Left lobe of liver (tissue), 2 donors: ENCODE results near the gene IRAK3. TPM values are rescaled to one million over a fixed set of nuclear protein-coding genes. Genes with fewer than 3 reads are reported as not detected.

Source experiments
- ATAC-seq: fragments of 200-7000 bp; cut with Tn5 transposase; one replicate; pipeline ENCODE4 v1.9.1; 2020; ENCODE audit warnings: mild to moderate bottlenecking, moderate library complexity
- DNase-seq: peaks from one replicate; pipeline ENCODE4 v3.0.0-alpha.2; 2020; ENCODE audit warnings: low spot score
- total RNA-seq: library from RNA; stranded (reverse); gene quantifications from one replicate; pipeline ENCODE4 v1.2.1, GENCODE V29; 2021
- donor health status: DM: no; HTN: no; CAD: no; lungs with moderate emphysema.
- donor health status: DM: no; HTN: yes; CAD: no.

Gene IRAK3, protein sequence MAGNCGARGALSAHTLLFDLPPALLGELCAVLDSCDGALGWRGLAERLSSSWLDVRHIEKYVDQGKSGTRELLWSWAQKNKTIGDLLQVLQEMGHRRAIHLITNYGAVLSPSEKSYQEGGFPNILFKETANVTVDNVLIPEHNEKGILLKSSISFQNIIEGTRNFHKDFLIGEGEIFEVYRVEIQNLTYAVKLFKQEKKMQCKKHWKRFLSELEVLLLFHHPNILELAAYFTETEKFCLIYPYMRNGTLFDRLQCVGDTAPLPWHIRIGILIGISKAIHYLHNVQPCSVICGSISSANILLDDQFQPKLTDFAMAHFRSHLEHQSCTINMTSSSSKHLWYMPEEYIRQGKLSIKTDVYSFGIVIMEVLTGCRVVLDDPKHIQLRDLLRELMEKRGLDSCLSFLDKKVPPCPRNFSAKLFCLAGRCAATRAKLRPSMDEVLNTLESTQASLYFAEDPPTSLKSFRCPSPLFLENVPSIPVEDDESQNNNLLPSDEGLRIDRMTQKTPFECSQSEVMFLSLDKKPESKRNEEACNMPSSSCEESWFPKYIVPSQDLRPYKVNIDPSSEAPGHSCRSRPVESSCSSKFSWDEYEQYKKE
- total RNA-seq, result 1.7 TPM

DNA sequence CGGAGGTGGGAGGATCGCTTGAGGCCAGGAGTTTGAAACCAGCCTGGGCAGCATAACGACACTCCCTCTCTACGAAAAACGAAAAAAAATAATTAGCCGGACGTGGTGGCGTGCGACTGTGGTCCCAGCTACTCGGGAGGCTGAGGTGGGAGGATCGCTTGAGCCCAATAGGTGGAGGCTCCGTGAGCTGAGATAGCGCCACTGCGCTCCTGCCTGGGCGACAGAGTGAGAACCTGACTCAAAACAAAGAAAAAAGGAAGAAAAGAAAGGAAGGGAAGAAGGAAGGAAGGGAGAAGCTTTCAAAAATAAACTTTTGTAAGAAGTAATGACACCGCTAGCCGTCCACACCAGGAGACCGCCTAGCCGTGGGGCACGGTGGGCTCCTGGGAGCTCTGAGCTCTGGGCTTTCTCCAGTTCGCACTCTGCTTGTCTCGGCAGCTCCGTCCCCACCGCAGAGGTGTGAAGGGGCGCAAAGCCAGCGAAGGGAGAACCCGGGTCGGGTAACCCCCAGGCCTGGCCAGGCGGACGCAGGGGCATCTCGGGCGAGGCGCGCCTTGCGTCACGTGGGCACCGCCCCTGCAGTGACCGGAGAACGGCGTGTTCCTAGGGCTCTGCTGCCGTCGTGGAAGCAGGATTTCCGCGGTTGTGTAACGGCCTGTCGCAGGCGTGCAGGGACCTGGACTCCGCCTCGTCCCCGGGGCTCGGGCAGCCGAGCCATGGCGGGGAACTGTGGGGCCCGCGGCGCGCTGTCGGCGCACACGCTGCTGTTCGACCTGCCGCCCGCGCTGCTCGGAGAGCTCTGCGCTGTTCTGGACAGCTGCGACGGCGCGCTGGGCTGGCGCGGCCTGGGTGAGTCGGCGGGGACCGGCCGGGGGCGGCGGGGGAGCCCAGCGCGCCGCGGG lies at the start of gene IRAK3:
TSS of gene IRAK3 (plus strand) at position 631 of the 902 bp plus-strand sequence. CDS start at position 717, 86 bp downstream.
- peak; percentile 74 for DNase-seq

DNA sequence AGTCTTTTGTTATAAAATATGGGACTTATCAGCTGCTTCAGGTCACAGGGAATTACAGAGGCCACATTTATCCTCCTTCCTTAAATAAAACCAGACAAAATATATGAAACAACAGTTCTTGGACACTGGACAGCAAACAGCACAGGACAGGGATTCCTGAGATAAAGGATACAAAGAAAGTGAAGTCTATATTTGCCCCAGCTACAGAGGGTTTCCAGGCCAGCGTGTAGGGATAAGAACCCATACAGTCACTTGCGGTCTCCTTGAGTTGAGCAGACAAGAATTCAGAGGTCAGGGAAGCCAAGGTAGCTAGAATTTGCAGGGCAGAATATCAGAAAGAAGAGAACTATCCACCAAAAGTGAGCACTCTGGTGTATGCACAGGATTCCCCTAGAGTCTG lies 49.7 kb upstream of the IRAK3 start:
- no peak for DNase-seq
- no peak for ATAC-seq

More for the DNA sequence above, at the start of gene IRAK3:
- ATAC-seq, result peak; percentile 88

DNA sequence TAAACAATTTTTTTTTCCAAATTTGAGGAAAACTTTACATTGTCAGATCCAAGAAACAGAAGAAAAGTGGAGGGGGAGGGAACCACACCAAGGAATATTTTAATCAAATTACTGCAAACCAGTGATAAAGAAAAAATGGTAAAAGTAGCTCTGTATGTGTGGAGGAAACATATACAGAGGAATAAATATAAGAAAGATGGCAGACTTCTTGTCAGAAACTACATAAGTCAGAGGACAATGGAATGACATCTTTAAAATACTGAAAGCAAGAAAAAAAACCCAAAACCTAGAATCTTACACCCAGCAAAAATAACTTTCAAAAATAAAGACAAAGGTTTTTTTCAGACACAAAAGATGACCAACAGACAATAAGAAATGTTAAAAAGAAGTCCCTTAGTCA lies 48.3 kb upstream of the IRAK3 start:
- DNase-seq (no peak), ATAC-seq (no peak)

DNA sequence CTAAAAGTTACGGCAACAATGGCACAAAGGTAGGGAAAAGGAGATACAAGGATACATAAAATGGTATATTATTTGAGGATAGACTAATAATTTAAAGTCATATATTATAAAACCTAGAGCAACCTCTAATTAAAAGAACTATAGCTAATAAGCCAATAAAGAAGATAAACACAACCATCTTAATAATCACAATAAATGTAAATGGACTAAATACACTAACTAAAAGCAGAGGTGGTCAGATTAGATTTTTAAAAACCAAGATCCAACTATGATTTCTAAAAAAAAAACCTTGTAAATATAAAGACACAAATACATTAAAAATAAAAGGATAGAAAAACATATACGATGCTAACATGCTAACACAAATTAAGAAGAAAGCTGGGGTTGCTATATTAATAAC lies 47.7 kb upstream of the IRAK3 start:
- ATAC-seq (no peak), DNase-seq (no peak)

DNA sequence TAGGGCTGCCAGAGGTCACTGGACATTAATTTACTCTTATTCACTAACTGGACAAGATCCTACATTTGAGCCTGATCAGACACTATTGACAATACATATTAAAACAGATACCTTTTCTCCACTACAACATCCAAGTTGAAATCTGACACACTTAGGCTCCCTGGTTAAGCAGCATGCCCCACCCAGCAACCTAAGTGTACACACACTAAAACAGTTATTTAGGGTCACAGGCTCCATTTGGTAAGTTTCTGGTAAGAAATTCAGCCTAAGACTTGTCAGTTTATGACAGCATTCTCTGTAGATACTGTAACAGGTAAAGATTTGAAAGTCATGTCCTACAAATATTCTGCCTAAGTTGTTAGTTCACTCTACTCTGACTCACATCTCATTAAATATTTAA lies 46.2 kb upstream of the IRAK3 start:
- DNase-seq (no peak), ATAC-seq (no peak)

DNA sequence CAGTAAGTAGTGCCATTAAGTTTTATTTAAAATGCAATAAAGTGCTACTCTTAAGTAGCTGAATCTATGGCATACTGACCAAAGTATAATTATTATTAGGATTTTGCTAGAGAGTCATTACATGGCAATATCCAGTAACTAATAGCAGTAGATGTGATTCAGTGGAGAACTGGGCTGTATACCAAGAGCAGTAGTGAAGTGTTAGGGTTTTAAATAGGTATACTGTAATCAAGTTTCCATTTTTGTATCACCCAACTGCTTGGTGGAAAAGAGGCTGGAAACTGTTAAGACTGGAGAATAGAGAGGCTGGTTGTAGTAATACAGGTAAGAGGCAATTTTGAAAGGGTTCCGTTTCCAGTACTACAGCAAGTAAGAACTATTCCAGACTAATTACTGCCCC lies 45.1 kb upstream of the IRAK3 start:
- DNase-seq, result no peak
- ATAC-seq, result no peak

DNA sequence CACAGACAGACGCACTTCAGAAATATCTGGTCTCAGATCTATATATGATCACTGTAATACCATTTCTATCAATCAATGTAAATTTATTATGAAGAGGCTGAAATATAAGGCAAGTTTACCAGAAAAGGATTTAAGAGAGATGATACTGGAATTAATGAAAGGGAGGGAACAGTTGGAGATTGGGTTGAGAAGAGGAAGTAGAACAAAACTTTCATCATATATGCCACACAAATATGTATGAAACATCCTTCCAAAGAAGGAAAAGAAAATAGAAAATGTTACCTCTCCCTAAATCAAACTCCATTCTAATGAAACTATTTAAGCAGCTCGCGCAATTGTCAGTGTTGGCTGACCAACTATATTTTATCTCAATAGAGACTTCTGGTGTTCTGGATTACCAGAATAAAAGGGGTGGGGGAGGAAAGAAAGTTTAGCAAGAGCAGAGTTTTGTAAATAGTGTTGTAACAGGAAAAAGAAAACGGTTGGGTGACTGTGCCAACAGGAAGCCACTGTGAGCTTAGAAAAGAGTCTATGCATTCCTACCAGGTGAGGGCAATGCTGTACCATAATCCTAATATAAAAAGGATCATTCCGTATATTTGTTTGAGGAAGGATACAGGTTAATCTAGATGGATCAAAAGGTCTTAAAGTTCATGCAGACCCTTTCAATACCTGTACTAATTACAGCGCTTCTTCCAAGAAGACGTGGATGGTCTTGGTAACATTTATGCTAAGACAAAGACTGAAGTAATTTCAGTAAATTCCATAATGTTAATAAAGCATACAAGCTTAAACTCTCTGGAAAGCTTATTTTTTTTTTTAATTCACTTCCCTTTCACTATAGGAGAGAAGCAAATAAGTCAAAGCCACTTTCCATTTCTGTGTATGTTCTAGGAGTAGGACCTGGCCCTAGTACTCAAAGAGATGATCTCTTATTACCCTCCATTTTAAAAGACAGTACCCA lies 43.9 kb upstream of the IRAK3 start:
- ATAC-seq, result peak; percentile 99
- DNase-seq, result peak; percentile 66

DNA sequence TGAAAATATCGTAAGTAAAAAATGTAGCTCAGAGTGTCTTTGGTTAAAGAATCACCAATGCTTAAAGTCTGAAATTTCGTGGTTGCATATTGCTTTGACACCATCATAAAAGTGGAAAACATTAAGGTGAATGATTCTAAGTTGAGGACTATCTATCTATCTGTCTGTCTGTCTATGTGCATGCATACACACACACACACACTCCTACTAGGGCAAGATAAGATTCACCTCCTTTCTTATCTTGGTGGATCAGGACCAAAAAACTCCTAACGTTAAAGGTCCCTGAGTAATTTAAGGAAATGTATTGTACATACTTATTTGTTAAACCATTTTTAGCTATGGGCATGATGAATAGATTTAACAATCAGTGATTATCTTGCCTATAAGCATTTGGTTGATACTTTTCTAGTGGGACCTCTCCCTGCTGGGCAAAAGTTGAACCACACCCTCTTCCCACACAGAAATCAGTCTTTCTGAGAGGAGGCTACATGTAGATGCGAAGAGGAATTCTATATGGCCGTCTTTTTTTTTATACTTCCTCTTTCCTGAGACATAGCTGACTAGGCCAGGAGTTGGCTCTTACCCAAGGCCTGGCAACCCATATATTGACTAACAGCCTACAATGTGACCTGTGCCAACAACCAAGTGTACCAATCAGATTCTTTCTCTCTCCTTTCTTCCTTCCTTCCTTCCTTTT lies 39.2 kb upstream of the IRAK3 start:
- ATAC-seq (peak; percentile 39), DNase-seq (no peak)

DNA sequence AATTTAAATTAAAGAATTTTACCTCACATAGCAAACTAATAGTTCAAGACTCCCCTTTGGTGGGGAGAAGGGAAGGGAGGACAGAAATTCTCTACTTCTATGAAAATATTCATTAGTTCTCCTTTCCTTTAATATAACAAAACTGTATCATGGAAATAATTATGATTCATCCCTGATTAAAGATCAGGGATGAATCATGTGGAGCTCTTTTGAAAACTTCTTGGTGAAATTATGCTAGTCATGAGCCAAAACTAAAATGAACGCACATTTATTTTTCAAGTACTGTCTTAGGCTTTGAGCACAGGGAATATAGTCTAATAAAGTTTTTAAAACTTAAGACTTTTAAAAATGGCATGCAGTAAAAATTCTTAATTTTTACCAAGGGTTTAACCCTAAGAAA lies 36.3 kb upstream of the IRAK3 start:
- ATAC-seq, result no peak
- DNase-seq, result no peak

DNA sequence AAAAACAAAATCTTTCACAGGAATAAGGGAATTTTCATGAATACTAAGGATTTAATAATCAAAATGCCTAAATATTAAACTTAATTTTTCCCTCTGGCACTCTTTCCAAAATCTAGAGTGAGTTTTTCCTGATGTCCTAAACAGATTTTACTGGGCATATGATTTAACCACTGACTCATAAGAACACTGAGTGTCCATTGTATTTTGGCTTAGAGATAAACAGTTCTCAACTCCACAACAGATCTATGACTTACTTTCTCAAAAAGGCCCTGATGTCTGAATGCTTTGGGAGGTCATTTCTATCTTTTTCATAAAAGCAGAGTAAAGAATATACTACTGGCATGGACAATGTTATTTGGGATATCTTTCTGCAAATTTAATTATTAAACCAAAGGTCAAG lies 34.2 kb upstream of the IRAK3 start:
- DNase-seq (no peak), ATAC-seq (no peak)

DNA sequence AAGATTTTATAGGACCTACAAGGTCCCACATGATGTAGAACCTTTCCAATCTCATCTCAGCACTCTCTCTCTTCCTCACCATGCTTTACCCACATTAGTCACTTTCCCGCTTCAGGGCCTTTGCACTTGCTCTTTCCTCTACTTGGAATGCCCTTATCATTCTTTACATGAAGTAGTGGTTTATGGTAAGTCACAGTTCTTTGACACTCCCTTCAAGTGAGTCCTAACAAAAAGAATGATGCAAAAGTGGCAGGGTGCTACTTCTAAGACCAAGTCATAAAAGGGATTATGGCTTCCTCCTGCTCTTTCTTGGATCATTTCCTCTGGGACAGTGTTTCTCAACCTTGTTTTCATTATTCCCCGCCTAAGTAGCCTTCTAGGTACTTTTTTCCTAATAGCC lies 32.4 kb upstream of the IRAK3 start:
- ATAC-seq (no peak), DNase-seq (no peak)

DNA sequence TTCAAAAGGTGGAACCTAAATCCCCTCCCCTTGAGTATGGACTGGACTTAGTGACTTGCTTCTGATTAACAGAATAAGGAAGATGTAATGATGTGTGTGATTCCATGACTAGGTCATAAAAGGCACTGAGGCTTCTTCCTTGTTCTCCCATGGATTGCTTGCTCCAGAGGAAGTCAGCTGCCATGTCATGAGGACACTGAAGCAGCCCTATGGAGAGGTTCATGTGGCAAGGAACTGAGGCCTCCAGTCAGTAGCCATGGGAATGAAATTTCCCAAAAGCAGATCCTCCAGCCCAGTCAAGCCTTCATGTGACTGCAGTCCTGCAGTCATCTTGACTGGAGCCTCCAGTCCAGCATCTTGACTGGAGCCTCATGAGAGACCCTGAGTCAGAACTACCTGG lies 29.9 kb upstream of the IRAK3 start:
- DNase-seq (no peak), ATAC-seq (no peak)

DNA sequence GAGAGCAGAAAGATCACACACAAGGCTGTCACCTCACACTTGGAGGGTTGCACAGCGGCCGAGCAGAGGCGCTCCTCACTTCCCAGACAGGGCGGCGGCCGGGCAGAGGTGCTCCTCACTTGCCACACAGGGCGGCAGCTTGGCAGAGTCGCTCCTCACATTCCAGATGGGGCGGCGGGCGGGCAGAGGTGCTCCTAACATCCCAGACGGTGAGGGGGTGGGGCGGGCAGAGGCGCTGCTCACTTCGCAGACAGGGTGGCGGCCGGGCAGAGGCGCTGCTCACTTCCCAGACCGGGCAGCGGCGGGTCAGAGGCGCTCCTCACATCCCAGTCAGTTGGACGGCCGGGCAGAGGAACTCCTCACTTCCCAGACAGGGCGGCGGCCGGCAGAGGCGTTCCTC lies 28.3 kb upstream of the IRAK3 start:
- DNase-seq (no peak), ATAC-seq (no peak)

DNA sequence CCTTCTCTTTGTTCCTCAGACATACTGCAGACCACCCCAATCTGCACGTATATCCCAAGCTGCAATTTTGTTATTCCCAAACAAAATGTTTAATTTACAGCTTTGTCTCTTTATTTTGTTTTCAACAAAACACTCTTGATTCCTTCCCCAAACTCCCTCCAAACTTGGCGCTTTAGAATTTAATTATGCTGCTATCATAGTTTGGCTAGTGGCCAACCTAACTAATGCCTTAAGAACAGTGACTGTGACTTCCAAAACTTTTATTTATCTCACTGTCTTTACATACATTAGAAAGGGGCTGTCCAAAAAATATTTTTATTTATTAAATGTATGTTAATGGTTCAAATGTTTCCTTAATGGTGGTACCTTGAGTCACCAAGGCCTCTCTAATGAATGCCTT lies 26.3 kb upstream of the IRAK3 start:
- DNase-seq (no peak), ATAC-seq (no peak)

DNA sequence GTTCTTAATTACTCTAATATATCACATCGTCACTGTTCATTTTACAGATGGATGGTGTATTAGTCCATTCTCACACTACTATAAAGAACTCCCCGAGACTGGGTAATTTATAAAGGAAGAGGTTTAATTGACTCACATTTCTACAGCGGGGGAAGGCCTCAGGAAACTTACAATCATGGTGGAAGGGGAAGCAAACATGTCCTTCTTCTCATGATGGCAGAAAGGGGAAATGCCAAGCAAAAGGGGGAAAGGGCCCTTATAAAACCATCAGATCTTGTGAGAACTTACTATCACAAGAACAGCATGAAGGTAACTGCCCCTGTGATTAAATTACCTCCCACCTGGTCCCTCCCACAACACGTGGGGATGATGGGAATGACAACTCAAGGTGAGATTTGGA lies 25.7 kb upstream of the IRAK3 start:
- DNase-seq (no peak), ATAC-seq (no peak)

DNA sequence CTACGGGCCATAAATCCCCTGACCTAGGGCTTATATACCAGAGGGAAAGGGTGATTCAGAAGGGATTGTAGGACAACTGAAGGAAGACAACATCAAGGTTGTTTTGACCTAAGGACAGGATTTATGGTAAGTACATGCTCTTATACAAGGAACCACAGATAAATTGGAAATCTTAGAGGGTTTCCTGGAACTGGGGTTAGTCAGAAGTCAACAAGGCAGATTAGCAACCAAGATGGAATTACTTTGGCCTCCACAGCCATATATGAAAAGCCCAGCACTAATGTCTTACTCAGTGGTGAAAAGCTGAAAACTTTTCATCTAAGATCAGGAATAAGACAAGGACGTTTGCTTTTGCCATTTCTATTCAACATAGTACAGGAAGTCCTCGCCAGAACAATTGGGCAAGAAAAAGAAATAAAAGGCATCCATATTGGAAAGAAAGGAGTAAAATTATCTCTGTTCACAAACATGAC lies 24.6 kb upstream of the IRAK3 start:
- ATAC-seq, result no peak
- no peak for DNase-seq

DNA sequence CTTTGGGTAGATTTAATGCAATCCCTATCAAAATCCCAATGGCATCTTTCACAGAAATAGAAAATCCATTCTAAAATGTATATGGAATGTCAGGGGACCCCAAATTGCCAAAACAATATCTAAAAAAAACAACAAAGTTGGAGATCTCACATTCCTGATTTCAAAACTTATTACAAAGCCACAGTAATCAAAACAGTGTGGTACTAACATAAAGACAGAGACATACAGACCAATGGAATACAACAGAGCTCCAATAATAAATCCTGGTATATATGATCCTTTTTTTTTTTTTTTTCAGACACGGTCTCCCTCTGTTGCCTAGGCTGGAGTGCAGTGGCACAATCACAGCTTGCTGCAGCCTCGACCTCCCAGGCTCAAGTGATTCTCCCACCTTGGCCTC lies 23.9 kb upstream of the IRAK3 start:
- ATAC-seq (no peak), DNase-seq (no peak)

DNA sequence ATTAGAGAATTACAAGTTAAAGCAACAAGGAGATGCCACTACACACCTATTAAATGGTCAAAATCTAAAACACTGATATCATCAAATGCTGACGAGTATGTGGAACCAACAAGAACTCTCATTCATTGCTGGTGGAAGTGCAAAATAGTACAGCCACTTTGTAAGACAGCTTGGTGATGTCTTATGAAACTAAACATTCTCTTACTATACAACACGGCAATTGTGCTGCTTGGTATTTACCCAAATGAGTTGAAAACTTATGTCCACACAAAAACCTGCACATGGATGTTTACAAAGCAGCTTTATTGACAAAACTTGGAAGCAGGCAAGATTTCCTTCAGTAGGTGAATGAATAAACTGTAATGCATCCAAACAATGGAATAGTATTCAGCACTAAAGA lies 22.5 kb upstream of the IRAK3 start:
- ATAC-seq (no peak), DNase-seq (no peak)

DNA sequence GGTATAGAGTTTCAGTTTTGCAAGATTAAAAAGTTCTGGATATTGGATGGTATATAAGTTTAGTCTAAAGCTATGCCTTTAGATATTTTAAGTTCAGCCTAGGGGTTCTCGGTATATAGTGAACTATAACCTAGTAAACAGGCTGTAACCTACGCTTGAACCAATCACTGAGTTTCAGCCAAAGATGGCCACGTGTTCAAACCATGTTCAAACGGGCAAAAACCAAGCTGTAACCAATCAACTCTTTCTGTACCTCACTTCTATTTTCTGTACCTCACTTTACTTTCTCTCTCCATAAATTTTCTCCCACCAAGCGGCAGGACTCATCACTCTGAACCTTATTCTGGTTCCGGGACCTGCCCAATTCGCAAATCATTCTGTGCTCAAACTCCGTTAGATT lies 20.6 kb upstream of the IRAK3 start:
- no peak for ATAC-seq
- no peak for DNase-seq
